ENCODE measurements around the gene PCED1B. TPM values are rescaled to one million over a fixed set of nuclear protein-coding genes. Genes with fewer than 3 reads are reported as not detected.

Gene PCED1B
- total RNA-seq, 1 donor from 2014 or later = 3.1 TPM

DNA sequence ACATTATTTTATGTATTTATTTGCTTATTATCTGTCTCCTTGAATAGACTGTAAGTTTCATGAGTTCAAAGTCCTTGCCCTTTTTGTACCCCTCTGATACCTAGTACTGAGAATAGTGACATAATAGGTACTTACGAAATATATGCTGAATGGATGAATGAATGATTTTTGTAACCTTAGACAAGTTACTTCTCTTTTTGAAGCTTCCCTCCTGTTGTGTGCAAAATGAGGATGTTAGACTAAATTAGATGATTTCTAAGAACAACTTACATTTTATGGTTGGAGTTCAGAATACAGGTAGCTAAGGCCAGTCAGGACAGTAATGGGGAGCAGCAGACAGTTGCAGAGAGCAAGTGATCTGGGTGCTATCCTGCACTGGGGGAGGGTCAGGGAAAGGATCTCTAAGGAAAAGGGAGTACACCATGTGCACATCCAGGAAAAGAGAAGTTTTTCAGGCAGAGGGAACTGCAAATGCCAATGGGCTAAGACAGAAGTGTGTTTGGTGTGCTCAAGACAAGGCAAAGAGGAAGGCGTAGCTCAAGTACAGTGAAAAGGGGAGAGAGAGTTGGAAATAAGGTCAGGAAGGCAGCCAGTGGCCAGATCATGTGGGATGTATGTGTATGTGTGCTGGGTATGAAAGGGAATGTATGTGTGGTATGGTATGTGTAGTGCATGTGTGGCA is 59.7 kb downstream of the PCED1B start:
- H3K9me3 ChIP-seq (ENCODE audit: low read depth) = no peaks in the 10 kb centered on the region
- H3K27ac ChIP-seq = no peak overlapping the region
- H3K36me3 ChIP-seq = no peaks in the 10 kb centered on the region
- no peaks in the 10 kb centered on the region for H3K4me1 Mint-ChIP-seq
- H3F3A ChIP-seq (ENCODE audit: low read depth) = no peaks in the 10 kb centered on the region
- no peak overlapping the region for H3K9ac ChIP-seq
- DNase-seq (ENCODE audit: low spot score) = no peak
- H3K36me3 Mint-ChIP-seq = no peaks in the 10 kb centered on the region
- TF ChIP-seq CTCF (IDR thresholded peaks at IDR 0.05) = no peak
- TF ChIP-seq EZH2 (IDR thresholded peaks at IDR 0.05) = no peak
- no peak overlapping the region for H2AFZ ChIP-seq (replicated peaks)
- peaks cover 8% of the 10 kb centered on the region for H3K9me3 Mint-ChIP-seq
- H3K4me3 Mint-ChIP-seq = no peak overlapping the region
- no peak overlapping the region for H3K4me2 ChIP-seq
- no peak overlapping the region for H3K4me3 ChIP-seq
- no peak overlapping the region for H3K27ac Mint-ChIP-seq
- H3K4me1 ChIP-seq = no peaks in the 10 kb centered on the region
- H3K27me3 Mint-ChIP-seq (ENCODE audit: insufficient read depth, low read depth) = no peaks in the 10 kb centered on the region
- H3K79me2 ChIP-seq (ENCODE audit: low read depth) = no peaks in the 10 kb centered on the region
- no peaks in the 10 kb centered on the region for H4K20me1 ChIP-seq (ENCODE audit: low read depth)
- H3K27me3 ChIP-seq = no peaks in the 10 kb centered on the region

DNA sequence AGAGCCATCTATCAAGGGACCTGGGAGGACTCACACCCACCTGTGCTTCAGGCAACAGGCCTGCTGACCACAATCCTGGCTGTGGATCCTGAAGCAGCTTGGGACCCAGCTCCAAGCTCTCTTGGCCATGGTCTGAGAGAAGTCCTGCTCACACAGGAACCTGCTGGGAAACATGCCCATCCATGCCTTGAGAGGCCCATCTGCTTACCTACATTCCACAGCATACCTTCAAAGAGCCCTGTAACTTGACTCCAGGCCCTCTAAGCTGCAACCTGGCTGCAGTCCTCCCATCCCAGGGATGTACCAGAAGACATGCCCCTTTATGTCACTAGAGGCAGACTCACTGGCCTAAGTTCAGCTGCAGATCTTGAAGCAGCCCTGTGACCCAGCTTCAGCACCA is 62.0 kb downstream of the PCED1B start:
- no peaks in the 10 kb centered on the region for H3K79me2 ChIP-seq (ENCODE audit: low read depth)
- H3K27me3 ChIP-seq = no peaks in the 10 kb centered on the region
- no peak overlapping the region for H3K4me2 ChIP-seq
- TF ChIP-seq CTCF (IDR thresholded peaks at IDR 0.05) (no peak), EZH2 (IDR thresholded peaks at IDR 0.05) (no peak), EZH2phosphoT487 (IDR thresholded peaks at IDR 0.05) (no peak)
- H3K9ac ChIP-seq = no peak overlapping the region
- H3K4me3 ChIP-seq = no peak overlapping the region
- Mint-ChIP-seq H3K36me3 (no peaks in the 10 kb centered on the region), H3K27me3 (ENCODE audit: insufficient read depth, low read depth) (no peaks in the 10 kb centered on the region), H3K4me1 (no peaks in the 10 kb centered on the region), H3K4me3 (no peak overlapping the region), H3K27ac (no peak overlapping the region), H3K9me3 (peaks cover 8% of the 10 kb centered on the region)
- H3K9me3 ChIP-seq (ENCODE audit: low read depth) = no peaks in the 10 kb centered on the region
- H4K20me1 ChIP-seq (ENCODE audit: low read depth) = no peaks in the 10 kb centered on the region
- no peaks in the 10 kb centered on the region for H3K36me3 ChIP-seq
- no peaks in the 10 kb centered on the region for H3F3A ChIP-seq (ENCODE audit: low read depth)
- no peak for DNase-seq (ENCODE audit: low spot score)
- H2AFZ ChIP-seq (replicated peaks) = no peak overlapping the region
- no peaks in the 10 kb centered on the region for H3K4me1 ChIP-seq
- no peak overlapping the region for H3K27ac ChIP-seq

- no peak overlapping the region for H3K9ac ChIP-seq
- no peak overlapping the region for H2AFZ ChIP-seq (replicated peaks)
- H3K27me3 Mint-ChIP-seq (ENCODE audit: insufficient read depth, low read depth) = no peaks in the 10 kb centered on the region
- H3K9me3 ChIP-seq (ENCODE audit: low read depth) = no peaks in the 10 kb centered on the region
- H4K20me1 ChIP-seq (ENCODE audit: low read depth) = no peaks in the 10 kb centered on the region
- no peaks in the 10 kb centered on the region for H3K36me3 ChIP-seq
- no peaks in the 10 kb centered on the region for H3F3A ChIP-seq (ENCODE audit: low read depth)
- no peaks in the 10 kb centered on the region for H3K36me3 Mint-ChIP-seq
- no peaks in the 10 kb centered on the region for H3K4me1 ChIP-seq
- H3K4me2 ChIP-seq = no peak overlapping the region
- no peak for DNase-seq (ENCODE audit: low spot score)
- H3K79me2 ChIP-seq (ENCODE audit: low read depth) = no peaks in the 10 kb centered on the region
- no peak for TF ChIP-seq EZH2 (IDR thresholded peaks at IDR 0.05)
- TF ChIP-seq CTCF (IDR thresholded peaks at IDR 0.05) = no peak
- TF ChIP-seq EZH2phosphoT487 (IDR thresholded peaks at IDR 0.05) = no peak
- H3K27ac Mint-ChIP-seq = no peak overlapping the region
- H3K4me3 Mint-ChIP-seq = no peak overlapping the region
- H3K27ac ChIP-seq = no peak overlapping the region
- peaks cover 8% of the 10 kb centered on the region for H3K9me3 Mint-ChIP-seq
- no peak overlapping the region for H3K4me3 ChIP-seq
- H3K4me1 Mint-ChIP-seq = no peaks in the 10 kb centered on the region
- no peaks in the 10 kb centered on the region for H3K27me3 ChIP-seq
Observed at GRCh38 chr12:47144769-47145168, 65.3 kb downstream of the PCED1B start.

All from neural progenitor cell (in vitro differentiated cells).